AG10803 (cell line): Measurements from ENCODE around the gene KCNH1.

Experiments
- DNase-seq: peaks from one replicate; pipeline ENCODE4 v3.0.0; 2010; ENCODE audit warnings: low read depth
- H3K4me3 ChIP-seq: 2 replicates; pipeline ENCODE4 v1.5.1; 2011; ENCODE audit warnings: mild to moderate bottlenecking, low read length, control low read depth
- CTCF ChIP-seq: conservative IDR thresholded peaks from 2 replicates; pipeline ENCODE4 v1.5.1; 2011; ENCODE audit warnings: mild to moderate bottlenecking, low read length, control low read depth, inconsistent platforms

Gene KCNH1

GRCh38 chr1:210853276-210853675 is 280.7 kb downstream of the KCNH1 start:
- H3K4me3 ChIP-seq = no peak overlapping the region
- TF ChIP-seq CTCF = no peak
- no peak for DNase-seq

- no peak overlapping the region for H3K4me3 ChIP-seq
- DNase-seq = no peak
- no peak for TF ChIP-seq CTCF
Observed at GRCh38 chr1:210850556-210850955, 283.4 kb downstream of the KCNH1 start.

- H3K4me3 ChIP-seq = no peak overlapping the region
- TF ChIP-seq CTCF = no peak
Observed at GRCh38 chr1:210848474-210848873, 285.5 kb downstream of the KCNH1 start.

GRCh38 chr1:210841926-210842625 is 291.9 kb downstream of the KCNH1 start:
- no peak overlapping the region for H3K4me3 ChIP-seq
- no peak for TF ChIP-seq CTCF
- DNase-seq = no peak

More at GRCh38 chr1:210848474-210848873, 285.5 kb downstream of the KCNH1 start:
- no peak for DNase-seq

- H3K4me3 ChIP-seq = no peak overlapping the region
- DNase-seq = no peak
- TF ChIP-seq CTCF = no peak
Observed at GRCh38 chr1:210830034-210831028, 303.6 kb downstream of the KCNH1 start.

- no peak overlapping the region for H3K4me3 ChIP-seq
- TF ChIP-seq CTCF = no peak
- no peak for DNase-seq
Observed at GRCh38 chr1:210828996-210829596, 304.9 kb downstream of the KCNH1 start.
